Stimulated activated CD4-positive, alpha-beta T cell treated with anti-CD3 and anti-CD28 coated beads, Interleukin-1b, Interleukin-23, amount 100 ng/mL, for 48 hours (primary cell): ENCODE data around the gene MID2.

Experiments
- DNase-seq: peaks from one replicate; pipeline ENCODE4 v3.0.0-alpha.2; 2020

MID2 gene

DNA sequence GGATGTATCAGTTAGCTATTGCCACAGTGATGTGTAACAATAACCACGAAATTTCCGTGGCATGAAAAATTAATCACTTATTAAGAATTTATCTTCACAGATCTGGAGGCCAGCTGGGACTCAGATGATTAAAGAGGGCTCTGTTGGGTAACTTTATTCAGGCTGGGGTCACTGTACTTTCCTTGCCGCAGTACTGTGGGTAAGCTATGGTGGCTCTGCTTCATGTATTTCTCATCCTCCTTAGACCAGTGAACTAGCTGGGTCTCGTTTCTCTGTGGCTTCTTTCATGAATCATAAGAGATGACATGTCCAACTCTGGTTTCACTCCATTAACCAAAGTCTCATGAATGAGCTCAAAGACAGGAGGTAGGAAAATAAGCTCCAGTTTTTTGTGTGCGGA, 143.0 kb downstream of the MID2 start:
- DNase-seq: no peak

DNA sequence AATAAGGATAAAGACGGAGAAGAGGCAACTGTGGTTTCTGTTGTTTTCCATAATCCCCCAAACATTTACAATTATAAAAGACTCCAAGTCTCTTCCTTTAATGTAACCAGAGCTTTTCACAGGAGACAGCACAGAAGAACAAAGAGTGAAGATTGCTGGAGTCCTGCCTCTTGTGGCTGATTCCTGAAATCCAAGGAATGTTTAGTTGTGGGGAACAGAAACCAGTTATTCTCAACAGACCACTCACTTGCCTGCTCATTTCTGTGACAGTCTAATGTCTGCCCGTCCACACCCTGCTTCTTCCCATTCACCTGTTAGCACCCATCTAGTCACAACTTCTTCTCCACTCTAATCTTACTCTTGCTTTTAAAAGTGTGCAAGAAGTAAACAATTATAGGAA, 144.4 kb downstream of the MID2 start:
- DNase-seq: no peak

DNA sequence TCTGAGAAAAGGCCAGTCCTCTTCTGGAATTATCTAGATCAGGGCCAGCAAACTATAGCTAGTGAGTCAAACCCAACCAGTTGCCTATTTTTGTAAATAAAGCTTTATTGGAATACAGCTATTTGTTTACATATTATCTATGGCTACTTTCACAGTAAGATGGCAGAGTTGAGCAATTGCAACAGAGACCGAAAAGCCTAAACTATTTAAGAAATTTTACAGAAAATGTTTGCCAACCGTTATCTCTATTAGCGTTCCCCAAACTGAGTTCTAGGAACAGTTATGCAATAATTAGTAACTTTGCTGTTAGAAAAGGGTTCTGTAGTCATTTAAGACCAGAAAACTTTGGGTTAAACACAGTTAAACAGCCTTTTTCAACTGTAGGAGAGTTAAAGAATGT, 146.0 kb downstream of the MID2 start:
- no peak for DNase-seq
